Endothelial cell of umbilical vein (primary cell): ENCODE measurements around the gene LATS1. TPM values are rescaled to one million over a fixed set of nuclear protein-coding genes. Genes with fewer than 3 reads are reported as not detected.

Source experiments
- BruUV-seq: library from RNA; stranded (reverse); fragments of 400-500 nt; replicated peaks from 2 replicates; lab custom pipeline; 2021; lab: Mats Ljungman, UMichigan
- CTCF ChIA-PET: fragments of 300-600, 350-600 bp; sonication (Branson Sonifier 250); formaldehyde crosslinking; loops from one replicate; lab custom pipeline; 2021; ENCODE audit warnings: antibody characterized with exemption, inconsistent platforms; lab: Charles Lee
- POLR2A ChIA-PET: fragments of 300-600, 350-600 bp; sonication (Branson Sonifier 250); formaldehyde crosslinking; loops from one replicate; lab custom pipeline; 2021; ENCODE audit warnings: antibody characterized with exemption, inconsistent platforms; lab: Charles Lee
- DNase-seq: peaks from one replicate; pipeline ENCODE4 v3.0.0-alpha.2; 2011; ENCODE audit warnings: low read depth, low spot score
- FAIRE-seq: peaks from 2 replicates; lab custom pipeline; 2011; peaks lifted over from hg19 to GRCh38; lab: Jason Lieb, UNC
- H2AFZ ChIP-seq: 2 replicates; pipeline ENCODE4 v1.6.0; 2012; ENCODE audit warnings: low read depth, low read length, control low read depth, inconsistent platforms
- H3K27ac ChIP-seq: 2 replicates; pipeline ENCODE4 v1.5.1; 2011; ENCODE audit warnings: low read depth, mild to moderate bottlenecking, control low read depth, low read length, moderate library complexity; ENCODE audit not compliant: insufficient read depth
- H3K27me3 ChIP-seq, 2 experiments: 2 replicates each; pipeline versions ENCODE4 v1.6.0 to v1.6.1; 2011; ENCODE audit warnings: low read length in 2 of 2, mixed read lengths in 1 of 2; ENCODE audit not compliant: control insufficient read depth in 2 of 2, insufficient read depth in 2 of 2
- H3K36me3 ChIP-seq, 2 experiments: 2 replicates in 1 of 2; 3 replicates in 1 of 2; pipeline ENCODE4 v1.5.1; 2011; ENCODE audit warnings: low read length in 2 of 2, mild to moderate bottlenecking in 1 of 2, moderate library complexity in 1 of 2; ENCODE audit not compliant: control insufficient read depth in 2 of 2, insufficient read depth in 2 of 2; ENCODE audit errors: extremely low read depth in 1 of 2
- H3K4me1 ChIP-seq: 3 replicates; pipeline ENCODE4 v1.5.1; 2011; ENCODE audit warnings: mild to moderate bottlenecking, low read length; ENCODE audit not compliant: control insufficient read depth, insufficient read depth; ENCODE audit errors: extremely low read depth
- H3K4me2 ChIP-seq: 2 replicates; pipeline ENCODE4 v1.6.1; 2011; ENCODE audit warnings: low read length, control low read depth, mixed read lengths; ENCODE audit not compliant: insufficient read depth
- H3K4me3 ChIP-seq, 3 experiments: fragments of 200-600 bp in 1 of 3; sonication (generic), shearing (Covaris generic) in 1 of 3; replicated peaks in 1 of 3; 2 replicates each; pipeline ENCODE4 v1.5.1; 2011 to 2016; ENCODE audit warnings: control low read depth in 3 of 3, low read length in 3 of 3, mild to moderate bottlenecking in 2 of 3, inconsistent platforms in 1 of 3, low read depth in 1 of 3, moderate library complexity in 1 of 3; ENCODE audit not compliant: insufficient read depth in 1 of 3
- H3K79me2 ChIP-seq: 2 replicates; pipeline ENCODE4 v1.6.0; 2012; ENCODE audit warnings: low read length, inconsistent platforms; ENCODE audit not compliant: control insufficient read depth, insufficient read depth
- H3K9ac ChIP-seq: replicated peaks from 2 replicates; pipeline ENCODE3; 2011; ENCODE audit warnings: low read length, control low read depth; ENCODE audit not compliant: insufficient read depth; ENCODE audit errors: extremely low read depth
- H3K9me1 ChIP-seq: replicated peaks from 3 replicates; pipeline ENCODE4 v1.6.0; 2011; ENCODE audit warnings: mild to moderate bottlenecking, low read length; ENCODE audit not compliant: control insufficient read depth, insufficient read depth; ENCODE audit errors: extremely low read depth
- H3K9me3 ChIP-seq: replicated peaks from 2 replicates; pipeline ENCODE4 v1.5.1; 2012; ENCODE audit warnings: low read length, inconsistent platforms; ENCODE audit not compliant: control insufficient read depth, insufficient read depth
- H4K20me1 ChIP-seq: replicated peaks from 2 replicates; pipeline ENCODE3; 2011; ENCODE audit warnings: mild to moderate bottlenecking, low read length; ENCODE audit not compliant: control insufficient read depth, insufficient read depth; ENCODE audit errors: extremely low read depth
- CTCF ChIP-seq, 2 donors: IDR thresholded peaks; 1 replicate in 1 of 2; 2 replicates in 1 of 2; pipeline ENCODE4 v1.5.1; 2011; ENCODE audit warnings: low read length in 2 of 2, mild to moderate bottlenecking in 2 of 2, moderate library complexity in 2 of 2, control low read depth in 1 of 2, inconsistent platforms in 1 of 2, low read depth in 1 of 2; ENCODE audit not compliant: insufficient read depth in 1 of 2; ENCODE audit errors: extremely low read depth in 1 of 2
- EZH2 ChIP-seq: IDR thresholded peaks from 2 replicates; pipeline ENCODE4 v1.6.1; 2012; ENCODE audit warnings: borderline replicate concordance, low read depth, mild to moderate bottlenecking, moderate library complexity, low read length, inconsistent platforms; ENCODE audit not compliant: severe bottlenecking
- FOS ChIP-seq: IDR thresholded peaks from 2 replicates; pipeline ENCODE4 v1.6.1; 2011; ENCODE audit warnings: mild to moderate bottlenecking, low read length, moderate library complexity, borderline replicate concordance; ENCODE audit not compliant: insufficient read depth
- GATA2 ChIP-seq: IDR thresholded peaks from 2 replicates; pipeline ENCODE4 v1.7.0; 2011; ENCODE audit warnings: low read depth, mild to moderate bottlenecking, moderate library complexity, mixed read lengths, low read length; ENCODE audit not compliant: insufficient read length, insufficient read depth
- JUN ChIP-seq: IDR thresholded peaks from 2 replicates; pipeline ENCODE4 v1.6.1; 2011; ENCODE audit warnings: borderline replicate concordance, low read depth; ENCODE audit not compliant: insufficient read length, insufficient read depth
- MAX ChIP-seq: IDR thresholded peaks from 2 replicates; pipeline ENCODE4 v1.6.1; 2011; ENCODE audit not compliant: insufficient read depth, insufficient read length
- MYC ChIP-seq: IDR thresholded peaks from one replicate; pipeline ENCODE4 v1.6.1; 2011; ENCODE audit warnings: mild to moderate bottlenecking, low read depth, low read length
- POLR2A ChIP-seq: IDR thresholded peaks from 2 replicates; pipeline ENCODE4 v1.6.1; 2012; ENCODE audit warnings: low read depth, mild to moderate bottlenecking, control low read depth, low read length
- POLR2AphosphoS5 ChIP-seq: IDR thresholded peaks from 2 replicates; pipeline ENCODE4 v1.6.1; 2012; ENCODE audit warnings: low read depth, mild to moderate bottlenecking, control low read depth, low read length, moderate library complexity; ENCODE audit not compliant: insufficient read depth
- dilution Hi-C: fragments of 300-500 bp; cut with MboI; formaldehyde crosslinking; loops from one replicate; pipeline ENCODE4 v1.15.0; 2019; ENCODE audit warnings: low sequenced_read_pairs; ENCODE audit not compliant: extremely low pct_ligation_motif_present
- intact Hi-C: fragments of 100-400 bp; cut with micrococcal nuclease; formaldehyde crosslinking; loops from one replicate; pipeline ENCODE4 v1.10.0; 2022
- polyA plus RNA-seq, 4 experiments: library from polyadenylated mRNA; depleted of rRNA in 3 of 4; stranded (reverse) in 3 of 4; unstranded in 1 of 4; fragments of >200 nt; gene quantifications; 2 replicates each; pipeline versions ENCODE4 v1.2.1 to v1.2.3, GENCODE V29; 2011 to 2012; ENCODE audit warnings: missing spikeins in 1 of 4
- total RNA-seq: library from RNA; stranded (reverse); gene quantifications from 2 replicates; pipeline ENCODE4 v1.2.3, GENCODE V29; 2021

The LATS1 gene
- total and polyA plus RNA-seq, 2 donors (not counting 3 experiments of a cell fraction or from before 2014, with no cell fraction given) = 8.4 to 27.6 TPM

GRCh38 chr6:149714442-149714841 is 3.5 kb downstream of the LATS1 start:
- FAIRE-seq (no peak), DNase-seq (no peak)
- intact Hi-C loops = no loop called here

More at GRCh38 chr6:149714442-149714841, 3.5 kb downstream of the LATS1 start:
- Histone ChIP-seq H3K79me2 (peaks cover 79% of the 10 kb centered on the region), H3K27me3 (no peaks in the 10 kb centered on the region), H3K36me3 (peaks cover 0 to 2% of the 10 kb centered on the region in 2 experiments), H3K9ac (no peak overlapping the region), H3K9me3 (no peaks in the 10 kb centered on the region), H3K4me2 (no peak overlapping the region), H3K27ac (no peak overlapping the region), H2AFZ (no peak overlapping the region), H4K20me1 (no peaks in the 10 kb centered on the region), H3K4me3 (no peak overlapping the region), H3K4me1 (peaks cover 16% of the 10 kb centered on the region), H3K9me1 (no peaks in the 10 kb centered on the region)
- TF ChIP-seq EZH2 (no peak), POLR2A (no peak), GATA2 (no peak), POLR2AphosphoS5 (no peak), MAX (no peak), FOS (no peak), MYC (no peak), CTCF (IDR thresholded peaks at IDR 0.05; ENCODE audit: extremely low read depth in 1 of 2, insufficient read depth in 1 of 2, low read depth in 1 of 2, low read length in 2 of 2) (no peak), JUN (no peak)
- BruUV-seq = no TSS peak
- dilution Hi-C loops = no loop called here
- ChIA-PET CTCF (interaction anchor here (1.0 kb wide), 1 partner anchor 10 kb away, joined by 3 read pairs; no protein-coding TSS in a partner anchor), POLR2A (no interaction called here)
